ENCODE data around the gene DARS1.

GRCh38 chr2:135936524-135936923 lies 48.9 kb downstream of the DARS1 start:
- TF ChIP-seq, protein P1, sequence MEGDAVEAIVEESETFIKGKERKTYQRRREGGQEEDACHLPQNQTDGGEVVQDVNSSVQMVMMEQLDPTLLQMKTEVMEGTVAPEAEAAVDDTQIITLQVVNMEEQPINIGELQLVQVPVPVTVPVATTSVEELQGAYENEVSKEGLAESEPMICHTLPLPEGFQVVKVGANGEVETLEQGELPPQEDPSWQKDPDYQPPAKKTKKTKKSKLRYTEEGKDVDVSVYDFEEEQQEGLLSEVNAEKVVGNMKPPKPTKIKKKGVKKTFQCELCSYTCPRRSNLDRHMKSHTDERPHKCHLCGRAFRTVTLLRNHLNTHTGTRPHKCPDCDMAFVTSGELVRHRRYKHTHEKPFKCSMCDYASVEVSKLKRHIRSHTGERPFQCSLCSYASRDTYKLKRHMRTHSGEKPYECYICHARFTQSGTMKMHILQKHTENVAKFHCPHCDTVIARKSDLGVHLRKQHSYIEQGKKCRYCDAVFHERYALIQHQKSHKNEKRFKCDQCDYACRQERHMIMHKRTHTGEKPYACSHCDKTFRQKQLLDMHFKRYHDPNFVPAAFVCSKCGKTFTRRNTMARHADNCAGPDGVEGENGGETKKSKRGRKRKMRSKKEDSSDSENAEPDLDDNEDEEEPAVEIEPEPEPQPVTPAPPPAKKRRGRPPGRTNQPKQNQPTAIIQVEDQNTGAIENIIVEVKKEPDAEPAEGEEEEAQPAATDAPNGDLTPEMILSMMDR (IDR thresholded peaks at IDR 0.05; ENCODE audit: low read depth, low read length, poor library complexity, severe bottlenecking) = no peak
- TF ChIP-seq EZH2phosphoT487 (IDR thresholded peaks at IDR 0.05; ENCODE audit: borderline replicate concordance, low read length) = no peak

Measured in DOHH2 (cell line).